A549 (cell line): ENCODE measurements around the gene BTBD3. TPM values are rescaled to one million over a fixed set of nuclear protein-coding genes. Genes with fewer than 3 reads are reported as not detected.

Experiments
- ATAC-seq, 2 experiments: fragments of 200-7000 bp in 1 of 2; fragments of >200 bp in 1 of 2; cut with Nextera tagmentation in 1 of 2; cut with Tn5 transposase in 1 of 2; 3 replicates each; pipeline versions ENCODE4 v1.8.0 to v1.9.1; 2018 to 2020; ENCODE audit warnings: mild to moderate bottlenecking in 1 of 2, moderate library complexity in 1 of 2
- CTCF ChIA-PET: fragments of 300-600 bp; sonication (Branson Sonifier 250); formaldehyde crosslinking; extraction: SDS; loops from one replicate; lab custom pipeline; 2021; ENCODE audit warnings: antibody characterized with exemption, inconsistent platforms; lab: Yijun Ruan, JAX
- POLR2A ChIA-PET: fragments of 350-600 bp; formaldehyde crosslinking; extraction: SDS; loops from one replicate; lab custom pipeline; 2021; ENCODE audit warnings: antibody characterized with exemption, inconsistent platforms; lab: Yijun Ruan, JAX
- DNase-seq, 2 experiments: peaks; one replicate each; pipeline versions ENCODE4 v3.0.0 to v3.0.0-alpha.2; 2011 to 2016; ENCODE audit warnings: low read depth in 1 of 2, low spot score in 1 of 2
- FAIRE-seq: peaks from 2 replicates; lab custom pipeline; 2011; peaks lifted over from hg19 to GRCh38; lab: Jason Lieb, UNC
- H3K27ac ChIP-seq, 2 experiments: fragments of >200 bp; sonication (Bioruptor Twin); formaldehyde crosslinking; 3 replicates each; pipeline ENCODE4 v1.5.1; 2016 to 2017
- H3K4me1 ChIP-seq: fragments of >200 bp; sonication (Bioruptor Twin); formaldehyde crosslinking; 3 replicates; pipeline ENCODE4 v1.6.1; 2016
- H3K4me2 ChIP-seq: fragments of >200 bp; sonication (Bioruptor Twin); formaldehyde crosslinking; 3 replicates; pipeline ENCODE4 v1.6.1; 2016
- H3K4me3 ChIP-seq: fragments of >200 bp; sonication (Bioruptor Twin); formaldehyde crosslinking; 3 replicates; pipeline ENCODE4 v1.5.1; 2016
- H3K9me3 ChIP-seq: fragments of >200 bp; sonication (Bioruptor Twin); formaldehyde crosslinking; 3 replicates; pipeline ENCODE4 v1.6.1; 2016
- ATOH8 ChIP-seq: fragments of 250-450 bp; sonication (Bioruptor Pico); IDR thresholded peaks from 2 replicates; pipeline ENCODE4 v1.5.0; 2020; ENCODE audit warnings: low read depth, mild to moderate bottlenecking, moderate library complexity
- BHLHE40 ChIP-seq: IDR thresholded peaks from 2 replicates; pipeline ENCODE4 v1.6.1; 2012; ENCODE audit warnings: low read depth, low read length, inconsistent platforms
- CTCF ChIP-seq: fragments of >200 bp; sonication (Bioruptor Twin); formaldehyde crosslinking; IDR thresholded peaks from 3 replicates; pipeline ENCODE4 v1.5.1; 2016
- E2F6 ChIP-seq: IDR thresholded peaks from 2 replicates; pipeline ENCODE4 v1.6.1; 2012; ENCODE audit warnings: low read depth, borderline replicate concordance
- EP300 ChIP-seq, 2 experiments: fragments of >200 bp; sonication (Bioruptor Twin); formaldehyde crosslinking; IDR thresholded peaks; 2 replicates in 1 of 2; 3 replicates in 1 of 2; pipeline ENCODE4 v1.6.1; 2016 to 2017
- ESRRA ChIP-seq: fragments of 150-350 bp; IDR thresholded peaks from 2 replicates; pipeline ENCODE4 v1.6.1; 2014; ENCODE audit warnings: mild to moderate bottlenecking, low read length, borderline replicate concordance
- FOSB ChIP-seq: fragments of 250-450 bp; sonication (Bioruptor Pico); IDR thresholded peaks from 2 replicates; pipeline ENCODE4 v1.5.0; 2020; ENCODE audit warnings: mild to moderate bottlenecking, moderate library complexity
- FOSL2 ChIP-seq, 2 experiments: fragments of 450-650 bp in 1 of 2; fragments of >200 bp in 1 of 2; sonication (Bioruptor Twin) in 1 of 2; formaldehyde crosslinking; IDR thresholded peaks; 2 replicates each; pipeline versions ENCODE4 v1.5.0 to v1.6.1; 2016 to 2020; ENCODE audit warnings: mild to moderate bottlenecking in 1 of 2, moderate library complexity in 1 of 2
- GATA3 ChIP-seq: IDR thresholded peaks from 2 replicates; pipeline ENCODE4 v1.6.1; 2012; ENCODE audit warnings: borderline replicate concordance
- HEYL ChIP-seq: fragments of 250-450 bp; sonication (Bioruptor Pico); IDR thresholded peaks from 2 replicates; pipeline ENCODE4 v1.8.0; 2021; ENCODE audit warnings: mild to moderate bottlenecking, moderate library complexity
- HMGXB4 ChIP-seq: fragments of 250-450 bp; sonication (Bioruptor Pico); IDR thresholded peaks from 2 replicates; pipeline ENCODE4 v1.5.0; 2021; ENCODE audit warnings: mild to moderate bottlenecking, moderate library complexity, borderline replicate concordance
- HOXA7 ChIP-seq: fragments of 250-450 bp; sonication (Bioruptor Pico); IDR thresholded peaks from 2 replicates; pipeline ENCODE4 v1.5.0; 2020; ENCODE audit warnings: mild to moderate bottlenecking, moderate library complexity
- HOXB13 ChIP-seq: fragments of 250-450 bp; sonication (Bioruptor Pico); IDR thresholded peaks from 2 replicates; pipeline ENCODE4 v1.5.0; 2020; ENCODE audit warnings: low read depth, mild to moderate bottlenecking, moderate library complexity
- JUNB ChIP-seq: fragments of >200 bp; sonication (Bioruptor Twin); formaldehyde crosslinking; IDR thresholded peaks from 2 replicates; pipeline ENCODE4 v1.6.1; 2016
- KDM1A ChIP-seq: fragments of 200-600 bp; sonication (generic); IDR thresholded peaks from 2 replicates; pipeline ENCODE4 v1.6.1; 2016; ENCODE audit warnings: low read depth, mild to moderate bottlenecking
- KDM5A ChIP-seq: fragments of 200-600 bp; sonication (generic); IDR thresholded peaks from 2 replicates; pipeline ENCODE4 v1.6.1; 2016; ENCODE audit warnings: antibody characterized with exemption, mild to moderate bottlenecking
- MAFK ChIP-seq: fragments of 450-650 bp; IDR thresholded peaks from 2 replicates; pipeline ENCODE4 v1.6.1; 2014; ENCODE audit not compliant: partially characterized antibody
- NFE2L2 ChIP-seq: fragments of 150-350 bp; conservative IDR thresholded peaks from 2 replicates; pipeline ENCODE4 v1.6.1; 2014; ENCODE audit warnings: low read length
- PBX3 ChIP-seq: IDR thresholded peaks from 2 replicates; pipeline ENCODE4 v1.6.1; 2012
- PHF8 ChIP-seq: fragments of 200-600 bp; sonication (generic); IDR thresholded peaks from 2 replicates; pipeline ENCODE4 v1.6.1; 2016; ENCODE audit warnings: low read depth, mild to moderate bottlenecking, antibody characterized with exemption, moderate library complexity, borderline replicate concordance
- RAD21 ChIP-seq, 2 experiments: fragments of >200 bp in 1 of 2; sonication (Bioruptor Twin) in 1 of 2; formaldehyde crosslinking in 1 of 2; IDR thresholded peaks in 1 of 2; conservative IDR thresholded peaks in 1 of 2; 2 replicates in 1 of 2; 3 replicates in 1 of 2; pipeline ENCODE4 v1.6.1; 2012 to 2018; ENCODE audit warnings: inconsistent platforms in 1 of 2
- RCOR1 ChIP-seq: fragments of 150-350 bp; IDR thresholded peaks from 2 replicates; pipeline ENCODE4 v1.6.1; 2014; ENCODE audit warnings: antibody characterized with exemption, low read length, low read depth
- RNF2 ChIP-seq: fragments of 200-600 bp; sonication (generic); IDR thresholded peaks from 2 replicates; pipeline ENCODE4 v1.6.1; 2016; ENCODE audit warnings: low read depth, mild to moderate bottlenecking, antibody characterized with exemption, moderate library complexity, borderline replicate concordance
- TP53 ChIP-seq: fragments of 250-450 bp; sonication (Bioruptor Pico); IDR thresholded peaks from 2 replicates; pipeline ENCODE4 v1.5.0; 2021; ENCODE audit warnings: mild to moderate bottlenecking, moderate library complexity
- ZC3H11A ChIP-seq: fragments of 450-650 bp; IDR thresholded peaks from 2 replicates; pipeline ENCODE4 v1.6.1; 2014; ENCODE audit warnings: antibody characterized with exemption, mild to moderate bottlenecking
- ZFP36 ChIP-seq: fragments of 450-650 bp; IDR thresholded peaks from 2 replicates; pipeline ENCODE4 v1.6.1; 2014; ENCODE audit warnings: borderline replicate concordance; ENCODE audit not compliant: partially characterized antibody
- ZSCAN20 ChIP-seq: fragments of 250-450 bp; sonication (Bioruptor Pico); IDR thresholded peaks from 2 replicates; pipeline ENCODE4 v1.8.0; 2022; ENCODE audit warnings: mild to moderate bottlenecking, moderate library complexity
- WGBS: methylation state at CpG from one replicate; pipeline ENCODE4 v1.1.6; 2017; ENCODE audit errors: missing lambda C conversion rate; 5-methylcytosine and 5-hydroxymethylcytosine counted together
- polyA plus RNA-seq, 4 experiments: library from polyadenylated mRNA; depleted of rRNA in 3 of 4; stranded (reverse); fragments of >200 nt; fragmentation: RNase III in 1 of 4; extraction: RNeasy Plus Mini Kit Qiagen cat#74134 plus additional on column Dnase treatment in 1 of 4; gene quantifications; 2 replicates in 3 of 4; 3 replicates in 1 of 4; pipeline ENCODE4 v1.2.3, GENCODE V29; 2011 to 2017

Gene BTBD3
- polyA plus RNA-seq, 2 of the 4 experiments (the other 2 are of a cell fraction), result 16.3 to 47.1 TPM

- Histone ChIP-seq H3K4me2 (no peak overlapping the region), H3K4me1 (no peaks in the 10 kb centered on the region), H3K27ac (no peak overlapping the region), H3K4me3 (no peak overlapping the region), H3K9me3 (no peaks in the 10 kb centered on the region; the same call in 1 of the 3 replicates)
- ATAC-seq (no peak), DNase-seq (no peak), FAIRE-seq (no peak)
- 63% methylated on average over 24 of the region's 24 CpGs for WGBS
- TF ChIP-seq CTCF (no peak), TP53 (CRISPR knock-in tag) (no peak), GATA3 (no peak), HOXA7 (CRISPR knock-in tag) (no peak), ESRRA (no peak), HEYL (CRISPR knock-in tag) (no peak), ZSCAN20 (CRISPR knock-in tag) (no peak), RAD21 (conservative IDR thresholded peaks at IDR 0.05 in 1 of 2, IDR thresholded peaks at IDR 0.05 in 1 of 2) (no peak)
- ChIA-PET POLR2A (no interaction called here), CTCF (interaction anchor here (1.6 kb wide), 1 partner anchor 12 kb away, joined by 3 read pairs; no protein-coding TSS in a partner anchor)
Measured at GRCh38 chr20:11958855-11959254, 41.2 kb downstream of the BTBD3 start.

- ChIA-PET CTCF (interaction anchor here (1.3 kb wide), 1 partner anchor 217 kb away, joined by 3 read pairs; no protein-coding TSS in a partner anchor), POLR2A (no interaction called here)
- WGBS, result 10% methylated on average over 1 of the region's 1 CpG
Measured at GRCh38 chr20:11965602-11966001, 47.9 kb downstream of the BTBD3 start.

GRCh38 chr20:11966186-11966585, 48.5 kb downstream of the BTBD3 start:
- CTCF ChIA-PET, result interaction anchor here (1.3 kb wide), 1 partner anchor 218 kb away, joined by 3 read pairs; no protein-coding TSS in a partner anchor

More at GRCh38 chr20:11965602-11966001, 47.9 kb downstream of the BTBD3 start:
- DNase-seq (no peak), FAIRE-seq (no peak)
- H3K9me3 ChIP-seq, result no peaks in the 10 kb centered on the region
- H3K27ac ChIP-seq, result no peak overlapping the region
- no peak for TF ChIP-seq FOSB (CRISPR knock-in tag)
- TF ChIP-seq FOSL2 (IDR thresholded peaks at IDR 0.05), result no peak
- no peak for TF ChIP-seq FOSL2 (CRISPR knock-in tag; IDR thresholded peaks at IDR 0.05)
- TF ChIP-seq KDM5A, result no peak
- TF ChIP-seq EP300 (IDR thresholded peaks at IDR 0.05), result no peak
- TF ChIP-seq ESRRA, result no peak
- TF ChIP-seq KDM1A, result no peak
- no peak for TF ChIP-seq HOXB13 (CRISPR knock-in tag)
- TF ChIP-seq BHLHE40, result no peak
- TF ChIP-seq TP53 (CRISPR knock-in tag), result no peak
- TF ChIP-seq PBX3, result no peak
- TF ChIP-seq HOXA7 (CRISPR knock-in tag), result no peak
- TF ChIP-seq JUNB, result no peak
- no peak for TF ChIP-seq E2F6
- no peak for TF ChIP-seq RCOR1
- TF ChIP-seq PHF8, result no peak
- no peak for TF ChIP-seq NFE2L2
- TF ChIP-seq, all 56 proteins: peak for 0
- H3K4me1 ChIP-seq, result no peaks in the 10 kb centered on the region
- no peak overlapping the region for H3K4me2 ChIP-seq
- no peak overlapping the region for H3K4me3 ChIP-seq
- ATAC-seq, result peak in 1 of 2 experiments; percentile 52; a peak in 1 of 6 replicates

More at GRCh38 chr20:11966186-11966585, 48.5 kb downstream of the BTBD3 start:
- POLR2A ChIA-PET, result no interaction called here
- H3K4me3 ChIP-seq, result no peak overlapping the region
- DNase-seq, result no peak
- no peak for ATAC-seq
- no peak overlapping the region for H3K4me2 ChIP-seq
- no peaks in the 10 kb centered on the region for H3K9me3 ChIP-seq
- no peak overlapping the region for H3K27ac ChIP-seq
- no peak for FAIRE-seq
- no peaks in the 10 kb centered on the region for H3K4me1 ChIP-seq
- TF ChIP-seq ATOH8 (no peak), HOXA7 (CRISPR knock-in tag) (no peak), HMGXB4 (CRISPR knock-in tag) (no peak), KDM5A (no peak), ESRRA (no peak), RNF2 (no peak), TP53 (CRISPR knock-in tag) (no peak), MAFK (no peak), ZFP36 (no peak), ZC3H11A (no peak)
- TF ChIP-seq, all 56 proteins: peak for 0
- 17% methylated on average over 3 of the region's 3 CpGs for WGBS
